ENCODE data around the gene CDC7. TPM values are rescaled to one million over a fixed set of nuclear protein-coding genes. Genes with fewer than 3 reads are reported as not detected.

Gene CDC7
- total and polyA plus RNA-seq, 2 donors (not counting 1 experiment from before 2014, with no cell fraction given) = 3.9 to 7.4 TPM

DNA sequence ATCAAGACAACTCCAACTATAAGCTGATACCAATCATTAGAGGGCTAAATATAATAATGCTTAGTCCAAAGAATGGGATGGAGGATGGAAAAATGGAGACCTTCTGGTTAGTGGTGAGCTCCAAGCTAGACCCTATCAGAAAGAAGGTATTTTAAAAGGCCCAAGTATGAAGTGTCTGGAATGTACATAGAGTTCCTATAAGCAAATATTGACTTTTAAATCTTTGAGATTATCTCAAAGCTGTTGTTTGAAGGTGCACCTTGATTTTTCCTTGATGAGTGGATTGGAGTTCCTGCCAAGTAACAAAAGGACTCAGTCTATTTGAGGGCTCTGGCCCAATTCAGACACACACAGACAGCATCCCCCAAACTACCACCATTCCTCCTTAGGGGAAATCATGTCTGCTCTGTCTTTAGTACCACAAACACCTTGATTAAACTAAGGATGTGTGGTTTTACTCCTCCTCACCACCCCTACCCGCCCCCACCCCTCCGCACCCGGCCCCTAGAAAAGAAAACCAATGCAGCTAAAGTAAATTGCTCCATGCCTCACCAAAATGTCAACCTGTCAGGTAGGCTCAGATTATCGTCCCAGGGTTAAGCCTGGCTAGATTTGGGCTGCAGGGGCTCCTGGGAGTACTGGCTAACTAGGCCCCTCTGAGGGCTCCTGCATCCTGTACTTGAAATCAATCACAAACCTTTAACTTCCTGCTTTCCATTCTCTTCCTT lies 59.4 kb downstream of the CDC7 start:
- H4K20me1 ChIP-seq (ENCODE audit: control insufficient read depth, insufficient read depth, low read length, poor library complexity, severe bottlenecking) = no peaks in the 10 kb centered on the region
- no peak overlapping the region for H3K4me3 ChIP-seq (ENCODE audit: control extremely low read depth in 1 of 5, extremely low read depth in 1 of 5, insufficient read depth in 1 of 5, low read depth in 2 of 5, low read length in 4 of 5)
- H3K4me1 ChIP-seq (ENCODE audit: control insufficient read depth in 2 of 2, insufficient read depth in 2 of 2, low read length in 2 of 2) = no peaks in the 10 kb centered on the region
- TF ChIP-seq, protein P1, sequence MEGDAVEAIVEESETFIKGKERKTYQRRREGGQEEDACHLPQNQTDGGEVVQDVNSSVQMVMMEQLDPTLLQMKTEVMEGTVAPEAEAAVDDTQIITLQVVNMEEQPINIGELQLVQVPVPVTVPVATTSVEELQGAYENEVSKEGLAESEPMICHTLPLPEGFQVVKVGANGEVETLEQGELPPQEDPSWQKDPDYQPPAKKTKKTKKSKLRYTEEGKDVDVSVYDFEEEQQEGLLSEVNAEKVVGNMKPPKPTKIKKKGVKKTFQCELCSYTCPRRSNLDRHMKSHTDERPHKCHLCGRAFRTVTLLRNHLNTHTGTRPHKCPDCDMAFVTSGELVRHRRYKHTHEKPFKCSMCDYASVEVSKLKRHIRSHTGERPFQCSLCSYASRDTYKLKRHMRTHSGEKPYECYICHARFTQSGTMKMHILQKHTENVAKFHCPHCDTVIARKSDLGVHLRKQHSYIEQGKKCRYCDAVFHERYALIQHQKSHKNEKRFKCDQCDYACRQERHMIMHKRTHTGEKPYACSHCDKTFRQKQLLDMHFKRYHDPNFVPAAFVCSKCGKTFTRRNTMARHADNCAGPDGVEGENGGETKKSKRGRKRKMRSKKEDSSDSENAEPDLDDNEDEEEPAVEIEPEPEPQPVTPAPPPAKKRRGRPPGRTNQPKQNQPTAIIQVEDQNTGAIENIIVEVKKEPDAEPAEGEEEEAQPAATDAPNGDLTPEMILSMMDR (IDR thresholded peaks at IDR 0.05) = no peak
- no peak for TF ChIP-seq EZH2 (IDR thresholded peaks at IDR 0.05; ENCODE audit: borderline replicate concordance, insufficient read depth, low read depth, low read length, poor library complexity, severe bottlenecking)
- no peaks in the 10 kb centered on the region for H3K9me3 ChIP-seq (ENCODE audit: control extremely low read depth in 1 of 3, control insufficient read depth in 2 of 3, insufficient read depth in 1 of 3, low read length in 2 of 3)
- no peaks in the 10 kb centered on the region for H3K4me1 Mint-ChIP-seq
- no peaks in the 10 kb centered on the region for H3K27me3 ChIP-seq (replicated peaks in 1 of 4; ENCODE audit: control extremely low read depth in 1 of 4, control insufficient read depth in 3 of 4, insufficient read depth in 4 of 4, low read length in 3 of 4)
- H3K4me2 ChIP-seq (replicated peaks; ENCODE audit: low read depth, low read length, poor library complexity, severe bottlenecking) = no peak overlapping the region
- H3K27ac ChIP-seq (ENCODE audit: low read length in 2 of 2) = no peak overlapping the region
- CTCF ChIA-PET = no interaction called here
- POLR2A ChIA-PET = no interaction called here
- no peaks in the 10 kb centered on the region for H3K36me3 ChIP-seq (replicated peaks in 1 of 2; ENCODE audit: control extremely low read depth in 1 of 2, control insufficient read depth in 1 of 2, extremely low read depth in 1 of 2, insufficient read depth in 2 of 2, low read length in 1 of 2)
- H3K9me3 Mint-ChIP-seq (ENCODE audit: insufficient read depth) = peaks cover 2% of the 10 kb centered on the region
- DNase-seq (no peak), ATAC-seq (ENCODE audit: low read depth) (no peak)
- H3K9ac ChIP-seq (ENCODE audit: low read length) = no peak overlapping the region
- 0% methylated on average over 1 of the region's 4 CpGs for WGBS (ENCODE audit: insufficient coverage)
- H2AFZ ChIP-seq (ENCODE audit: insufficient read depth, low read depth, low read length, poor library complexity, severe bottlenecking) = no peak overlapping the region
- H3K79me2 ChIP-seq (ENCODE audit: control insufficient read depth, insufficient read depth, low read length) = no peaks in the 10 kb centered on the region
- no peak overlapping the region for H3K27ac Mint-ChIP-seq
- H3K27me3 Mint-ChIP-seq = peaks cover 4% of the 10 kb centered on the region
- intact Hi-C loops (cut with micrococcal nuclease) = no loop called here
- H3K4me3 Mint-ChIP-seq = no peak overlapping the region

DNA sequence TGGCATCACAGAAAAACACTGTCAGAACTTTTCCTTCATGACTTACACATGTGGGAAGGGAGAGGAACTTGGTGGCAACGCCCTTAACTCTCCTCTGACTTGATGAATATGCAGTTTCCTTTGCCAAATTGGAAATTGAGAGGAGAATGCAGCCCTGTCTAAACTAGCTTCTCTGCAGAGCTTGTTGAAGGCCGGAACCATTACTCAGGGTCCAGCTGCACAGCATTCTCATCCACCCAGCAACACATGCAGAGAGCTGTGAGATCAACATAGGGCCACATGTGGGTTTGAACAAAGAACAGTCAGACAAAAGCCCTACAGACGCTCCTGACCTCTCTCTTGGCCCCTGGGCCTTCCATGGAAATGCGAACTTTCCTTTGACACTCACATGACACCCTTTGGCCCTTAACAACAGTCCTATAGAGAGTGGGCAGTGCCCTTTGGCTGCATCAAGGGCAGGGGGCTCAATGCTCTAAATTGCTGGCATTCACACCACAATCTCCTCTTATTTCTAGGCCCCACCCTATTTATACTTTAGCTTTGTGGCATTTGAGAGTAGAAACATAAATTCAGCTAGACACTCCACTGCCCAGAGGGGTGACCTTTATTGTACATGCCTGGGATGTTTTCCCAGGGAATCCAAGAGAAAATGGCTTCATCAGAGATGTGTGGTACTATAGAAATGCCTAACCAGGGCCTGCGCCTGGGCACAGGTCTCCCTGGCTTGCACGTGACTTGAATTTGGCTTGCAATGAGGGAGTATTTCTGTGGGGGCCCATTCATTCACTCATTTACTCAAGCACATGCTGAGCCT lies 64.4 kb downstream of the CDC7 start:
- Mint-ChIP-seq H3K4me3 (no peak overlapping the region), H3K9me3 (ENCODE audit: insufficient read depth) (peaks cover 2% of the 10 kb centered on the region), H3K27ac (no peak overlapping the region), H3K4me1 (peaks cover 6% of the 10 kb centered on the region), H3K27me3 (no peaks in the 10 kb centered on the region)
- Histone ChIP-seq H3K4me2 (replicated peaks; ENCODE audit: low read depth, low read length, poor library complexity, severe bottlenecking) (no peak overlapping the region), H3K27ac (ENCODE audit: low read length in 2 of 2) (no peak overlapping the region), H3K4me3 (ENCODE audit: control extremely low read depth in 1 of 5, extremely low read depth in 1 of 5, insufficient read depth in 1 of 5, low read depth in 2 of 5, low read length in 4 of 5) (no peak overlapping the region), H3K9me3 (ENCODE audit: control extremely low read depth in 1 of 3, control insufficient read depth in 2 of 3, insufficient read depth in 1 of 3, low read length in 2 of 3) (no peaks in the 10 kb centered on the region), H2AFZ (ENCODE audit: insufficient read depth, low read depth, low read length, poor library complexity, severe bottlenecking) (no peak overlapping the region), H3K79me2 (ENCODE audit: control insufficient read depth, insufficient read depth, low read length) (no peaks in the 10 kb centered on the region), H3K9ac (ENCODE audit: low read length) (no peak overlapping the region), H3K4me1 (ENCODE audit: control insufficient read depth in 2 of 2, insufficient read depth in 2 of 2, low read length in 2 of 2) (peaks cover 7% of the 10 kb centered on the region in 2 donors), H3K27me3 (replicated peaks in 1 of 4; ENCODE audit: control extremely low read depth in 1 of 4, control insufficient read depth in 3 of 4, insufficient read depth in 4 of 4, low read length in 3 of 4) (no peaks in the 10 kb centered on the region), H4K20me1 (ENCODE audit: control insufficient read depth, insufficient read depth, low read length, poor library complexity, severe bottlenecking) (no peaks in the 10 kb centered on the region), H3K36me3 (replicated peaks in 1 of 2; ENCODE audit: control extremely low read depth in 1 of 2, control insufficient read depth in 1 of 2, extremely low read depth in 1 of 2, insufficient read depth in 2 of 2, low read length in 1 of 2) (no peaks in the 10 kb centered on the region)
- intact Hi-C loops (cut with micrococcal nuclease) = no loop called here
- TF ChIP-seq, protein P1 (IDR thresholded peaks at IDR 0.05) = no peak
- no peak for TF ChIP-seq EZH2 (IDR thresholded peaks at IDR 0.05; ENCODE audit: borderline replicate concordance, insufficient read depth, low read depth, low read length, poor library complexity, severe bottlenecking)
- CTCF ChIA-PET = no interaction called here
- ATAC-seq (ENCODE audit: low read depth) = no peak
- no peak for DNase-seq
- POLR2A ChIA-PET = no interaction called here
- 97% methylated on average over 4 of the region's 6 CpGs for WGBS (ENCODE audit: insufficient coverage)

Measured in B cell (primary cell).